HG02840 (cell line): ENCODE data around the gene EFNA4.

Source experiments
- ATAC-seq: cut with Tn5 transposase; IDR thresholded peaks from one replicate; pipeline ENCODE4 v1.9.1; 2021; ENCODE audit warnings: mild to moderate bottlenecking, moderate library complexity, moderate number of reproducible peaks; ENCODE audit not compliant: unreplicated experiment, low FRiP score

The EFNA4 gene

DNA sequence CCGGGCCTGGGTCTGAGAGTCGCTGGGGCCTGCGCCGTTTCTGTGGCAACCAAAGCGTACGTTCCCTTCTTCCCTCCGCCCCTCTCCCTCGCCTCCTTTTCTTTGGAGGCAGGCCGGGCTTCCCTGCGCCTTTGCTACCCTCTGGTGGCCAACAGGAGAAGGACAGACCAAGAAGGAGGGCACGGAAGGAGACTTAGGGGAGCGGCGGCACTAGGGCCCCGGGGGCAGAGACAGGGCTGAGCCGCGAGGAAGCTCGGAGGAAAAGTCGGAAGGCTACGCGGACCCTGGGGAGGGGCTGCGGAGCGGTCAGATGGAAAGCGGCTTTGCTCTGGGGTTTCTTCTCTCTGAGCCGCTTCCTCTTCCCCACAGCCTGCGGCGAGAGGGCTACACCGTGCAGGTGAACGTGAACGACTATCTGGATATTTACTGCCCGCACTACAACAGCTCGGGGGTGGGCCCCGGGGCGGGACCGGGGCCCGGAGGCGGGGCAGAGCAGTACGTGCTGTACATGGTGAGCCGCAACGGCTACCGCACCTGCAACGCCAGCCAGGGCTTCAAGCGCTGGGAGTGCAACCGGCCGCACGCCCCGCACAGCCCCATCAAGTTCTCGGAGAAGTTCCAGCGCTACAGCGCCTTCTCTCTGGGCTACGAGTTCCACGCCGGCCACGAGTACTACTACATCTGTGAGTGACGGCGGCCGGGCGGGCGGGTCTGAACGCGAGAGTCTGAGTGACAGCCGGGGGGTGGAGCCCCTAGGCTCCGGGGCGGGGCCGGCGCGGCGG is 21.4 kb downstream of the EFNA4 start:
- peak; percentile 81 for ATAC-seq

DNA sequence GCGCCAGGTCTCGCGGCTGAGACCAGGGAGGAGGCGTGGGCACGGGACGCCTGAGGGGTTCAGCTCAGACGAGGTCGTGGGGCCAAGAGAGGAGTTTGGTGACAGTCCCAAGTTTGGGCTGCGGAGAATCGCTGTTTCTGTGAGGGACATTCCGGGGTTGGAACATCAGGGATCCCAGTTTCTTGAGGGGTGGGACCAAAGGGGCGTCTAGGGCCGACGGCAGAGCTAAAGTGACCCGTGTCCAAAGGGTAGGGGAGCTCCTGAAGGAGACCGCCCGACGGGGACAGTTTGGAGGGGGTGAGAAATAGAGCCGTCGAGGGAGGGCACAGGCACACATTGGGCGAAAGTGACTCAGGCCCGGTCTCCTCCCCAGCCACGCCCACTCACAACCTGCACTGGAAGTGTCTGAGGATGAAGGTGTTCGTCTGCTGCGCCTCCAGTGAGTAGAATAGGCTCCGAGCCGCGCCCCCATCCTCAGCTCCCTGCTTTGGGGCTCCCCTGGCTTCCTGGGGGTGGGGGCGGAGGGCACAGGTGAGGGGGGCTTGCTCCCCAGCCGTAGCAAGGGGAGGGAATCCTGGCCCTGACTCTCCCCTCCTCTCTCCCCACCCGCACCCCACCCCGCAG is 22.1 kb downstream of the EFNA4 start:
- ATAC-seq, result no peak

DNA sequence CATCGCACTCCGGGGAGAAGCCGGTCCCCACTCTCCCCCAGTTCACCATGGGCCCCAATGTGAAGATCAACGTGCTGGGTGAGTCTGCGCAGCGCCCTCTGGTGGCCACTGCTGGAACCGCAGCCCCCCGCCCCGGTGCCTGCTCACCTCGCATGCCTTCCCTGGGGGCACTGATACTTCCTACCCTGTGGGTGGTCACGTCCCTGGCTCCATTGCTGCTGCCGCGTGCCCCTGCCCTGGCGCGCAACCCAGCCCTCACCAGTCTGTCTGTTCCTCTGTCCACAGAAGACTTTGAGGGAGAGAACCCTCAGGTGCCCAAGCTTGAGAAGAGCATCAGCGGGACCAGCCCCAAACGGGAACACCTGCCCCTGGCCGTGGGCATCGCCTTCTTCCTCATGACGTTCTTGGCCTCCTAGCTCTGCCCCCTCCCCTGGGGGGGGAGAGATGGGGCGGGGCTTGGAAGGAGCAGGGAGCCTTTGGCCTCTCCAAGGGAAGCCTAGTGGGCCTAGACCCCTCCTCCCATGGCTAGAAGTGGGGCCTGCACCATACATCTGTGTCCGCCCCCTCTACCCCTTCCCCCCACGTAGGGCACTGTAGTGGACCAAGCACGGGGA is 22.7 kb downstream of the EFNA4 start:
- ATAC-seq, result no peak

DNA sequence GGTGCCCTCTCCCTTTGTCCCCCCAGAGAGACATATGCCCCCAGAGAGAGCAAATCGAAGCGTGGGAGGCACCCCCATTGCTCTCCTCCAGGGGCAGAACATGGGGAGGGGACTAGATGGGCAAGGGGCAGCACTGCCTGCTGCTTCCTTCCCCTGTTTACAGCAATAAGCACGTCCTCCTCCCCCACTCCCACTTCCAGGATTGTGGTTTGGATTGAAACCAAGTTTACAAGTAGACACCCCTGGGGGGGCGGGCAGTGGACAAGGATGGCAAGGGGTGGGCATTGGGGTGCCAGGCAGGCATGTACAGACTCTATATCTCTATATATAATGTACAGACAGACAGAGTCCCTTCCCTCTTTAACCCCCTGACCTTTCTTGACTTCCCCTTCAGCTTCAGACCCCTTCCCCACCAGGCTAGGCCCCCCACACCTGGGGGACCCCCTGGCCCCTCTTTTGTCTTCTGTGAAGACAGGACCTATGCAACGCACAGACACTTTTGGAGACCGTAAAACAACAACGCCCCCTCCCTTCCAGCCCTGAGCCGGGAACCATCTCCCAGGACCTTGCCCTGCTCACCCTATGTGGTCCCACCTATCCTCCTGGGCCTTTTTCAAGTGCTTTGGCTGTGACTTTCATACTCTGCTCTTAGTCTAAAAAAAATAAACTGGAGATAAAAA is 23.5 kb downstream of the EFNA4 start:
- ATAC-seq, result no peak

DNA sequence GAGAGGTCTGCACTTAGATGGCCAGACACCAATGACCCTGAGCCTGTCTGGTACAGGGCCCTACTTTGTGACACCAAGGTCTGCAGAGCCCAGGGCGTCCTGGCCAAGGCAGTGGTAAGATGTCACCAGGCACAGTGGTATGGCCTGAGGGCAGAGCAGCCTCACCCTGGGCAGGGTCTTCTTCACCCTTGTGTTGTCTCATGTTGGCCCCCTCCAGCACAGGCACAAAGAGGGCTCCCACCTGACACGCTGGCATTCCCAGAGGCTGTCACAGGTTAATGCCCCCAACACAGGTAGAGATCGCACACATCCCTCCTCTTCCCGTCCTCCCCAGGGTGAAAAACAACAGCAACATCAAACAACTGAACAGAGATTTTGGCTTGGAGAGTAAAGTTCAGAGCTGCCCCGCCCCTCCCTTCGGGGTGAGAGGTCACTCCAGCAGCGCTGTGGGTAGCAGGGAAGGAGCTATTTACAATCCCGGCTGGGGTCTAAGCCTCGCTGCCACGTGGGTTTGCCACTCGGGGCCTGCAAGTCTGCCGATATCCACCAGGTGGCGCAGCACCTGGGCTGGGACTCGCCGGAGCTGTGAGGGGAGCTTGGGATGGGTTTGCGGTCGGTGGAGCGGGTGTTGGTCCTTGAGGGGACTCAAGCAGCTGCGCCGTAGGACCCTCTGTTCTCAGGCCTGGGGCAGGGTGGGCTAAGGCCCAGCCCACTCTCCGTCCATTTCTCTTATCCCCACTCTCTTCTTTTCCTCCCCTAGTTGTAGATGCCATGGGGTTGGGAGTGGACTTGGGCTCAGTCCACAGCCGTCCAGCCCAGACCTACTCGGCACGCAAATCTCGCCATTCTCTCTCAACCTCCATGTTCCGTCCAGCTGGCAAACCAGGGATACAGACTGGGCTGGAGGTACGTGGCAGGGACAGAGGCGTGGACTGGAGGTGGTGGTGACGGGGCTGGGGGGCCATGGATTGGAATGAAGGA is 27.8 kb downstream of the EFNA4 start:
- no peak for ATAC-seq

DNA sequence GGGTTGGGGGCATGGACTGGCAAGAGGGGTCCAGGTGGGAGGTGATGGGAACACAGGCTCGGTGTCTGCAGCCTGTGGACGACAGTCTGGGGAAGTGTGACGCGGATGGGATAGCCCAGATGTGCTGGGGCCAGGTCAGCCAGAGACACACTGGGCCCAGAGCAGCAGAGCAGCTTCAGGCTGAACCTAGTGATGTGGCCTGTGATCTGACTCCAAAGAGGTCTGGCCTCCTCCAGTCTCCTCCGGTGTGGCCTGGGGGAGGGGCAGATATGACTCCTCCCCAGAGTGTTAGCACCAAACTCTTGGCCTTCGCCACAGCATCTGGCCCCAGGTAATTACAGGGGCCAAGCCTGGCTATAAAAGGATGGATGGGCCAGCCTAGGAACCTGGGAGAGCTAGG is 28.6 kb downstream of the EFNA4 start:
- ATAC-seq, result no peak

DNA sequence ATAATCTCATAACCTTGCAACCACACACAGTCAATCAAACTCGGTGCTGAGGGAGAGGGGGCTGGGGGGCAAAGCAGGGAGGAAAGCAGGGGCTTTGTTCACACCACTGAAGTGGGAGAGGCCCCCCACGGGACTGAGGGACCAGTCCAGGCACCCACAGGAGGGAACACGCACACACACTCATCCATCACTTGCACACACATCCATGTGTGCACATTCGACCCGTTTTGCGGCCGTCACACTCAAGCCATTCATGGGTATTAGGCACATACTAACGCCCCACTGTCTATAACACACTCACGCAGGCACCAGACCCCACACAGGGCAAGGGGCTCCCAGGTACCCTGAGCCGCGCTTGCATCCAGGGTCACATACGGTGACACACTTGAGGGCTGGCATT is 29.1 kb downstream of the EFNA4 start:
- ATAC-seq, result no peak

DNA sequence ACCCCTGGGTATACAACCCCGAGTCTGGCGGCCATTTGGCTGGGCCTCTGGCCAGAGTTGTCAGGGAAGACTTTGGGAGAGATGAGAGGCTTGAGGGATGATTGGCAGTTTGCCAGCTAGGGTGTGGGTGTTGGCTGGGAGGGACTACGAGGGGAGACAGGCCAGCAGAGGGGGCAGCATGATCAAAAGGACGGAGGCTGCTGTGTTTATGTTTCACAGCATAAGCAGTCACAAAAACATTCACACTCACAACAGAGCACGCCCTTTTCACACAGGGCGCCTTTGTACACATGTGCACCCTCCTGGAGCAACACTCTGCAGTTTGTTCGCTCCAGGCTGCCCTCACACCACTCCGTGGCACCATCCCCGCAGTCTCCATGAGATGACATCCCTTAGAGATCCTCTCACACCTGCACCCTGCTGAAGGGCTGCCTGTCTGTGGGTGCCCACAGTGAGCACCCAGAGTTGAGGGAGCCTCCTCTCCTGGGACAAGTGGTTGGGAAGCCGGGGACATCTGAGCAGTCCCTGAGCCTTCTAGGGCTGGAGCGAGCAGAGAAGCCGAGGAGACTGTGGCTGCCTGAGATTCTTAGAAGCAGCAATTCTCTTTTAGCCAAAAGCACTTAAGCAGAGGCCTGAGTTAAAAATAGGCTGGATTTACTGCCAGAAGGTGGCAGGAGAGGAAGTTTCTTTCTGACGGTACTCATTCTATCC is 30.5 kb downstream of the EFNA4 start:
- ATAC-seq, result no peak

DNA sequence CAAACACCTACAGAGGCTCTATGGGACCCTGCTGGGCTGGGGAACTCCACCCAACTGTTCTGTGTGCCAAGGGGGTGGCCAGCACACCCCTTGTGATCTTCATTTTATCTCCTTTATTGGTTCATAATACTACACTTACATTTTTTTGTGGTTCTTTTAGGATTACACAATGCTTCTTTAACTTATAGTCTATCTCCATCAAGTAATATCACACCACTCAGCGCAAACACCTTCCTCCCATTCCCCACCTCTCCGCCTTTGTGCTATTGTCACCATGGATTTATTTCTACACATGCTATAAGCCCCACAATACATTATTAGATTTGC is 31.0 kb downstream of the EFNA4 start:
- no peak for ATAC-seq

DNA sequence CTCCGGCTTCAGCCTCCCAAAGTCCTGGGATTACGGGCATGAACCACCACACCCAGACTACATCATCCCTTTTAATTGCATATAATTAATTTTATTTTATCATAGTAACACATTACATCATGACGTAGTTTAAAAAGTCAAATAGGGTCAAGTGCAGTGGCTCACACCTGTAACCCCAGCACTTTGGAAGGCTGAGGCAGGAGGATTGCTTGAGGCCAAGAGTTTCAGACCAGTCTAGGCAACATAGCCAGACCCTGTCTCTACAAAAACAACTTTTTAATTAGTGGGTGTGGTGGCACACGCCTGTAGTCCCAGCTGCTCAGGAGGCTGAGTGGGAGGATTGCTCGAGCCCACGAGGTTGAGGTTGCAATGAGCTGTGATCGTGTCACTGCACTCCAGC is 35.8 kb downstream of the EFNA4 start:
- no peak for ATAC-seq

DNA sequence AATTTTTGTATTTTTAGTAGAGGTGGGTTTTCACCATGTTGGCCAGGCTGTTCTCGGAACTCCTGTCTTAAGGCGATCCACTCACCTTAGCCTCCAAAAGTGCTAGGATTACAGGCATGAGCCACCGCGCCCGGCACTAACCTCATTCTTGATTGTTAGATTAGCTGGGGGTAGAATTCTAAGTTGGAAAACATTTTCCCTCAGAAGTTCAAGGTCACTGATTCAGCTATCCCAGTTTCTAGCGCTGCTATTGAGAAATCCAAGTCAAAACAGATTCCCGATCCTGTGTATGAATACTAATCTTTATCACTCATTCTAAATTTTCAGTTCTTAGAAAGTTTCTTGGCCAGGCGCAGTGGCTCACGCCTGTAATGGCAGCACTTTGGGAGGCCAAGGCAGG is 39.8 kb downstream of the EFNA4 start:
- no peak for ATAC-seq

DNA sequence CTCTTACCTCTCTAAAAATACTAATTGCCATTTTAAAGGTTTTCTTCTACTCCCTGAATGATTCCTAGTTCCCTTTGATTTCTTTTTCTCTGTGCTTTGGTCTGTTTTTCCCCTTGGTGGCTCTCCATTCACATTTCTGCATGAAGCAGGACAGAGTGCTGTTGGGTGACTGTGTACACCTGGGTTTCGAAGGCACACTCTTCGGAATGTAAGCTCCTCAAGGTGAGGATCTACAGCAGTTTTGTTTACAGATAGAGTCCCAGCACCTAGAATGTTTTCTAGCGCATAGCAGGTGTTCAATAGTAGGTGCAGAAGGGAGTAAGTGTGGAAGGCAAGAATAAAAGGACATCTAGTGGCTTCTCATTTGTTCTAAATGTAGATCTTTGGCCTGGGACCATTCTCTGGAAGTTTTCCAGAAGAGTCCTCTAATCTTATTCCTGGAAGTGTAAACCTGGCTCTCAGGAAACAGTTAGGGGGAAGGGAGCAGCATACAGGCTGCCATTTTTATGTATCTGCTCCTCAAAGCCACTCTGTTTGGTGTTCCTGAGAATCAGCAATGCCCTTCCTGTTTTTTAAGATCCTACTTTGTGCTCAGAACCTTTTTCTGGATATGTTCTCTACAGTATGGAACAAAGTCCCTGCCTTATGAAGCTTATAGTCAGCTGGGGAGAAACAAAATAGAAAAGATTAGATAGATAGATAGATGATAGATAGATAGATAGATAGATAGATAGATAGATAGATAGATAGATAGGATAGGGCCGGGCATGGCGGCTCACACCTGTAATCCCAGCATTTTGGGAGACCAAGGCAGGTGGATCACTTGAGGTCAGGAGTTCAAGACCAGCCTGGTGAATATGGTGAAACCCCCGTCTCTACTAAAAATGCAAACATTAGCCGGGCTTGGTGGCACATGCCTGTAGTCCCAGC is 41.3 kb downstream of the EFNA4 start:
- no peak for ATAC-seq

DNA sequence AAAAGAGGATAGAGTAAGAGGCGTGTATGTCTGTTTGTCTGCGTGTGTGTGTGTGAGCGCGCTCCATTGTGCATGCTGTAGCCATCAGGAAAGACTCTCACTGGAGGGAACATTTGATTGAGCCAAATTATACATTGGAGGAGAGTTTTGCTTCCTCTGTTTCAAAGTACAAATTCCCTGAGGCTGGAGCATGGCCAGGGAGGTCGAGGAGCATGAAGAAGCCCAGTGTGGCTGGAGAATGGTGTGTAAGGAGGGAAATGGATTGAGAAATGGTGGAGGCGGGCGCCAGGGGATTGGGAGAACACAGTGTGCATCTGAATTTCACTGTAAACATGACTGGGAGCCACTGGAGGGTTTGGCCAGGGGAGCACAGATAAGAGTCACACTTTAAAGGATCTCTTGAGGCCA is 42.1 kb downstream of the EFNA4 start:
- no peak for ATAC-seq

DNA sequence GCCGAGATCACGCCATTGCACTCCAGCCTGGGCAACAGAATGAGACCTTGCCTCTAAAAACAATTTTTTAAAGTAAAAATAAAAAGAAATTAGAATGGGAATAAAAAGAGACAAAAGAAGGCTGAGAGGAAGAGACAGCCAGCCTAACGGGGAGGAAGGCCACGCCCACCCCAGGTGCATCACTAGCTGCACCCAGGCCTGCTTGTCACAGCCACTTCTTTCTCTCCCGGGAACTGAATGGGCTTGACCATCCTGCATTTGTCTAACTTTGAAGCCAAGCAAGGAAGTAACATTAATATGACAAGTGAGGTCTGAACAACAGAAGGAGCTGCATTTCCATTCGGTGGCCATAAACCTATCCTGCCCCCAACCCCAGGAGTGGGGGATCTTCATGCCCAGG is 43.3 kb downstream of the EFNA4 start:
- ATAC-seq, result no peak

DNA sequence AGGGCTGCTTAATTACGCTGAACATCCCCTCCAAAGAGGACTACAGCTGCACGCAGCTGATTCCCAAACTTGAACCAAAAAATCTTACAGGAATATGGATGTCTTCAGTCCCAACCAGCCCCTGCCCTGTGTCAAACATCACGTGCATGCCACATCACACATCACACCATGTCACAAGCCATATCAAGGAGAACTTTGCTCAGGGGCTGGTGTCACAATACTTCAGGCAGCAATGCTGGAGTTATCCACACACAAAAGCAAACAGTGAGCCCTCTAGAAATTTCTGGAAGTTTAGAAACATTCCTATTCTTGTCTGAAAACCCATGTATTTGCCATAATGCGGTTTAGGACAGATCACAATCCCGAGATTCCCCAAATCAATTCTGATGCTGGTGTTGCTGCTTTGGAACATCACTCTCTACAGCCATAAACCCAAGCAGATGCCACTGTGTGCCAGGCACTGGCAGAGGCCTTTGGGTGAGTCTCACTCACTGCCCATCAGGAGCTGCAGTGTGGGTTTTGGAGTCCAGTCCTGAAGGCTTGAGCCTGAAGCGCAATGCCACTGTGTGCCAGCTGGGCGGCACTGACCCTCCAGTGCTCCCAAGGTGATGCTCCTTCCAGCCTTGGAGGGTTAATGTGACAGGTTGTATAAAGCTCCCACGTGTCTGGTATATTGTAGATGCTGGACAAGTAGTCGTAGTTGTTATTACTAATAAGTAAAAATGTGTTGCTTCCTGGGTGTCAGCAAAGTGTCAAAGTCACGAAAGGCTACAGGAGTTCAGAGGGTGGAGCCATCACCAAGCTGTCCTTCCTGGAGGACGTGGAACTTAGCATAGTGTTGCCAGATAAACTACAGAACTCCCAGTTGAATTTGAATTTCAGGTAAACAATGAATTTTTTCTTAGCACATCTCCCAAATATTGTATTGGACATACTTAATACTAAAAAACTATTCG is 44.0 kb downstream of the EFNA4 start:
- ATAC-seq, result no peak

DNA sequence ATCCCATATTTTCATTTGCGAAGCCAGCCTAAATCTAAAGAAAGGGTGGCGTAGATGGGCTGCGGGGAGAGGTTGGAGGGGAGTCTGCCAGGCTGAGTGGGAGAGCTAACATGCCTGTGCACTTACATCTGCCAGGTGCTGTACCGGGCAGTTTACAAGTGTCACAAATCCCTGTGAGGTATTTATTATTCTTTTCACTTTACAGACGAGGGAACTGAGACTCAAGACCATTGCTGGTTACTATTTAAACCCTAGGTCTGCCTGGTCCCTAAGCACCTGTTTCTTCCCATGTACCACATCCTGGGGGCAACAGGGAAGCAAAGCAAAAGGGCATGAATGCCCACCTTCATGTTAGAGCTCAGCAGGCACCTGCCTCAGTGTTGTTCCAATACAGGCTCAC is 44.8 kb downstream of the EFNA4 start:
- ATAC-seq, result no peak

DNA sequence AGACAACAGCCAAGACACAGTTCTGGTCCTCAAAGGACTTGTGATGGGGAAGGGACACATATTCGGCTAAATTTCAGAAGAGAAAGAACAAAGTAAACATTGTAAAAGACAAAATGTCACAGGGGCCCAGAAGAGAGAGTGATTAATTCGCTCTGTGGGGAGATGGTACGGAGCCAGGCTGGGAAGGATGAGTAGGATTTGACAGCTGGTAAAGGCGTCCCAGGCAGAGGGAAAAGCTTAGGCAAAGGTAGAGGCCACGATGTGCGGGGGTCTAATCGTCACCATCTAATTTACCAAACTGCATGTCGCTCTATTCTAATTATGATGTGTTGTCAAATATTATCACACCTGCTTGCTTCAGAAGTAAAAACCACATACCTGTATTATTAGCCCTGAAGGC is 46.8 kb downstream of the EFNA4 start:
- no peak for ATAC-seq

DNA sequence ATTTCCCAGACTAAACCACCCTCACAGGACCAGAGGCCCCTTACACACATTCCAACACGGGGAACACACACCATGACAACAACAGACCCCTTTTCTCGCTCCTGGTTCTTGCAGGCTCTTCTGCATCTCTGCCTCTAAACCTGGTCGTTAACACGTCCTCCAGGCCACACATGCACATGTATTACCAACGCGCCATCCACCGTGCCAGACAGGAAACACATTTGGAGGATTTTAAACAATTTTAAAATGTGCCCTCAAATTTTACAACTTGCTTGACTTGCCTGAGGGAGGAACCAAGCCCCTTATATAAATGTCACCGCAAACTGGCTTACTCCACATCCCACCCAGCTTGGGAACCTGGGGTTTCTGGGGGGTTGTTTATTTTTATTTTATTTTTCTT is 47.3 kb downstream of the EFNA4 start:
- no peak for ATAC-seq
